Breast epithelium (tissue), 4 donors: ENCODE results near the gene VIT. TPM values are rescaled to one million over a fixed set of nuclear protein-coding genes. Genes with fewer than 3 reads are reported as not detected.
A peak's percentile ranks its signal among the peaks of the same experiment; 100 is the strongest.

ENCODE experiments used
- DNase-seq, 2 donors: peaks; one replicate each; pipeline ENCODE4 v3.0.0-alpha.2; 2019; ENCODE audit warnings: low spot score in 2 of 2
- H3K27ac ChIP-seq, 2 donors: fragments of 200-600 bp; sonication (generic) in 1 of 2; one replicate each; pipeline ENCODE4 v1.5.1; 2016 to 2019; ENCODE audit warnings: mild to moderate bottlenecking in 1 of 2
- H3K27me3 ChIP-seq, 2 donors: fragments of 200-600 bp; sonication (generic) in 1 of 2; one replicate each; pipeline versions ENCODE4 v1.5.1 to v1.6.0; 2017 to 2019; ENCODE audit warnings: control low read depth in 1 of 2, mild to moderate bottlenecking in 1 of 2
- H3K36me3 ChIP-seq: fragments of 200-600 bp; one replicate; pipeline ENCODE4 v1.5.1; 2019
- H3K4me1 ChIP-seq, 2 donors: fragments of 200-600 bp; sonication (generic); one replicate each; pipeline ENCODE4 v1.5.1; 2016 to 2019; ENCODE audit warnings: control low read depth in 1 of 2
- H3K4me3 ChIP-seq, 3 donors: fragments of 200-600 bp; sonication (generic); 1 replicate in 2 of 3; 2 replicates in 1 of 3; pipeline ENCODE4 v1.5.1; 2016 to 2019; ENCODE audit warnings: mild to moderate bottlenecking in 3 of 3, moderate library complexity in 2 of 3
- H3K9me3 ChIP-seq, 2 donors: fragments of 200-600 bp; sonication (generic) in 1 of 2; one replicate each; pipeline ENCODE4 v1.5.1; 2016 to 2019; ENCODE audit warnings: control low read depth in 1 of 2
- POLR2A ChIP-seq: fragments of 450-650 bp; IDR thresholded peaks from one replicate; pipeline ENCODE4 v1.6.1; 2016; ENCODE audit warnings: antibody characterized with exemption, mild to moderate bottlenecking, moderate library complexity
- POLR2AphosphoS5 ChIP-seq, 3 donors: sonication (generic); formaldehyde crosslinking; IDR thresholded peaks; one replicate each; pipeline ENCODE4 v1.6.1; 2017; ENCODE audit warnings: antibody characterized with exemption in 3 of 3
- intact Hi-C: fragments of 100-400 bp; cut with DNase I; formaldehyde crosslinking; loops from one replicate; pipeline ENCODE4 v1.15.1; 2023; ENCODE audit warnings: low total_unique reads
- total RNA-seq, 3 donors: library from RNA; depleted of rRNA; stranded (reverse); fragments of >200 nt; gene quantifications; one replicate each; pipeline ENCODE4 v1.1.0, GENCODE V29; 2016
- TF ChIP-seq, protein P1 (sequence below), 3 donors: fragments of 450-650 bp; IDR thresholded peaks; one replicate each; pipeline ENCODE4 v1.5.1; 2016 to 2017; ENCODE audit warnings: antibody characterized with exemption in 3 of 3, mild to moderate bottlenecking in 3 of 3, moderate library complexity in 3 of 3

Gene VIT
- total RNA-seq, 3 donors from 2014 or later, result 7.9 to 136 (median 9.2) TPM

DNA sequence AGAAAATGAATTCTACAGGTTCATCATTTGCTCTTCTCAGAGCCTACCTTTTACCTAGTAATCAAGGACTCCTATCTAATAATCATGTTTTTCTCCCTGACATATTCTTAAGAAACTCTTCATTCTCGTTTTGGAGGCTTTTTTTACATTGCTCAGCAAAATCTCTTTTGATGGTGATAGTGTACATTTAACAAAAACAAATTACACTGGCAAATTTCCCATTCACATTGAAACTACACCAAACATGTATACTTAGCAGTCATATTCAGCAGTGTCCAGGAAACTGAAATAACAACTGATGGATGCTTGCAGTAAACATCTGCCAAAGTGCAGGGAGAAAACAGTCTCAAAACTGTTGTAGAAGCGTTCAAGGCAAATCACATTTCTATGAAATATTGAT is 4.4 kb upstream of the VIT start:
- intact Hi-C loops, result no loop called here
- H3K27ac ChIP-seq, result no peak overlapping the region
- H3K9me3 ChIP-seq, result no peaks in the 10 kb centered on the region
- H3K4me3 ChIP-seq, result no peak overlapping the region
- no peaks in the 10 kb centered on the region for H3K36me3 ChIP-seq
- TF ChIP-seq, protein P1, sequence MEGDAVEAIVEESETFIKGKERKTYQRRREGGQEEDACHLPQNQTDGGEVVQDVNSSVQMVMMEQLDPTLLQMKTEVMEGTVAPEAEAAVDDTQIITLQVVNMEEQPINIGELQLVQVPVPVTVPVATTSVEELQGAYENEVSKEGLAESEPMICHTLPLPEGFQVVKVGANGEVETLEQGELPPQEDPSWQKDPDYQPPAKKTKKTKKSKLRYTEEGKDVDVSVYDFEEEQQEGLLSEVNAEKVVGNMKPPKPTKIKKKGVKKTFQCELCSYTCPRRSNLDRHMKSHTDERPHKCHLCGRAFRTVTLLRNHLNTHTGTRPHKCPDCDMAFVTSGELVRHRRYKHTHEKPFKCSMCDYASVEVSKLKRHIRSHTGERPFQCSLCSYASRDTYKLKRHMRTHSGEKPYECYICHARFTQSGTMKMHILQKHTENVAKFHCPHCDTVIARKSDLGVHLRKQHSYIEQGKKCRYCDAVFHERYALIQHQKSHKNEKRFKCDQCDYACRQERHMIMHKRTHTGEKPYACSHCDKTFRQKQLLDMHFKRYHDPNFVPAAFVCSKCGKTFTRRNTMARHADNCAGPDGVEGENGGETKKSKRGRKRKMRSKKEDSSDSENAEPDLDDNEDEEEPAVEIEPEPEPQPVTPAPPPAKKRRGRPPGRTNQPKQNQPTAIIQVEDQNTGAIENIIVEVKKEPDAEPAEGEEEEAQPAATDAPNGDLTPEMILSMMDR (IDR thresholded peaks at IDR 0.05), result no peak
- no peak for TF ChIP-seq POLR2A
- TF ChIP-seq POLR2AphosphoS5 (IDR thresholded peaks at IDR 0.05), result no peak
- DNase-seq, result no peak
- H3K4me1 ChIP-seq, result no peaks in the 10 kb centered on the region
- H3K27me3 ChIP-seq, result no peaks in the 10 kb centered on the region

DNA sequence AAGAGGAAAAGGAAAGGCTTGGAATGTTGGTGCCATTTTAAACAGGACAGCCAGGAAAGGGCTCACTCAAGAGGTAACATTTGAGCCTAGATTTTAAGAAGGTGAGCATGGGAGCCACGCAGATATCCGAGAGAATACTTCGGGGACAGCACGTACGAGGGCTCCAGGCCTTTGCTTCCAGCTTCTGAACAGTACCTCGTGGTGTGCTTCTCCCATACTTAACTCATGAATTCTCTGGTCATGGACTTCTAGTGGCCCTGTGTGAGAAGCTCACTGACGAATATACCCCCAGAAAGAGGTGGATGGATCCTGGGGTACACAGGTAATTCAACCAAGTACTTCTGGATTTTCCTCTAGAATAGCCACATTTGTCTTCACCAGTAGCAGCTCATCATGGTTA is 2.7 kb upstream of the VIT start:
- Histone ChIP-seq H3K27ac (no peak overlapping the region), H3K36me3 (no peaks in the 10 kb centered on the region), H3K4me1 (no peaks in the 10 kb centered on the region), H3K4me3 (no peak overlapping the region), H3K27me3 (no peaks in the 10 kb centered on the region), H3K9me3 (no peaks in the 10 kb centered on the region)
- no peak for DNase-seq
- TF ChIP-seq POLR2AphosphoS5 (IDR thresholded peaks at IDR 0.05) (no peak), POLR2A (no peak)
- TF ChIP-seq, protein P1 (IDR thresholded peaks at IDR 0.05), result no peak
- intact Hi-C loops, result no loop called here

DNA sequence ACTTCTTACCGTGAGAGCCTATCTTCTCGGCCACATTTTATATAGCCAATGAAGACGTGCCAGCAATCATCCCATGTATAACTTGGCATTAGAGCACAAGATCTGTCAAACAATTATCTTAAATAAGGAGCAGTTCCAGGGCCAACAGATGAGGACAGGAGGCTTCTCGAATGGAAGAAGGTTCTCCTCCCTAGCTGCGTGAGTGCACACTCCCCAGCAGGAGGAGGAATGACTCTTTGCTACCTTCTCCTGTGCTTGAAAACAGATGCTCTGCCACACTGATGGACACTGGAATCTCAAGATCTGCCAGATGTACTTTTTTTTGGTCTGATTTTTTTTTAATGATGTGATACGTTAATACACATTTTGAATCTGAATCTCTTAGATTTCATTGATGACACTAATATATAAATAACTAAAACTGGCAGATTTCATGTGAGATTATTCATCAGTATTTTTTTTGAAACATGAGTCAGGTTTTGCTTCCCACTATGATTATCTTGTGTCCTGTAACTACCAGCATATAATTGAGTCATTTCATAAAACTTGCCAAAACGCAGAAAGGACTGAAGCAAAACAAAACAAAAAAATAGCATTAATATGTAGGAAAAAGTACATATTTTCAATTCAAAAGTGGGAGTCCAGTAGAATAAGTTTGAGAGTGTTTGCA is 626 bp upstream of the VIT start:
- H3K4me3 ChIP-seq, result peak overlapping the region in 1 of 3 donors; percentile 35
- H3K4me1 ChIP-seq, result no peaks in the 10 kb centered on the region
- TF ChIP-seq POLR2AphosphoS5 (IDR thresholded peaks at IDR 0.05), result no peak
- TF ChIP-seq POLR2A, result no peak
- TF ChIP-seq, protein P1 (IDR thresholded peaks at IDR 0.05), result no peak
- H3K27ac ChIP-seq, result peak overlapping the region in 1 of 2 donors; percentile 12
- intact Hi-C loops, result no loop called here
- no peaks in the 10 kb centered on the region for H3K36me3 ChIP-seq
- no peak for DNase-seq
- no peaks in the 10 kb centered on the region for H3K27me3 ChIP-seq
- no peaks in the 10 kb centered on the region for H3K9me3 ChIP-seq

DNA sequence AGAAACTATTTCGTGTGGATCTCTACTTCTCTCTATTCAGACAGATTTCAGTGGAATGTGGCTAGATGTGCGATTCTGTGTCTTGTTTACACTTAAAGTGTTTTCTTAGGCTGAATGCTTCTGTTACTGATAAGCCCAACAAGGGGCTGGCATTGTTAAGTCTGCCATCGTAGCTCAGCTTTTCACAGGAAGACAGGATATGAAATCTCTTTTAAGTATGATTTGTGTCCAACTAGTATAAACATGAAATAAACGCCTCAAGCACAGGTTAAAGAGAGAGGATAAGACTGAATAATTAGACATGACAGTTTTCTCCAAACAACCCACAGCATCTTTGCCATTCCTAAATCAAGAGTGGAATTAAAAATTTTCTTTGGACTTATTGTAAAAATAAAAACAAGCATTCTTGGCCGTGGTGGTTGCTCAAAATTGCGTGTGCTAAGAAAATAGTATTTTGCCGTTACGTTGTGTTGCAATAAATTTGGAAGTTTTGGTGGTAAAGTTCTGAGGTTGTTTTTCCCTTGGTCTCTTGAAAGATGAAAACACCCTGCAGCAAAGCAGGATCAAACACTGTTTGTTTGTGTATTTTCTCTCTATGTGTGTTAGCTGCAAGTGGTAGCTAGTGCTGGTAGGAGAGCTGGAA is 1.0 kb downstream of the VIT start:
- TF ChIP-seq POLR2A, result no peak
- TF ChIP-seq, protein P1 (IDR thresholded peaks at IDR 0.05), result no peak
- no peak for TF ChIP-seq POLR2AphosphoS5 (IDR thresholded peaks at IDR 0.05)
- H3K4me1 ChIP-seq, result no peaks in the 10 kb centered on the region
- no peaks in the 10 kb centered on the region for H3K9me3 ChIP-seq
- peak overlapping the region; percentile 15 to 51 (median 35) for H3K4me3 ChIP-seq
- intact Hi-C loops, result no loop called here
- no peak for DNase-seq
- H3K27ac ChIP-seq, result peak overlapping the region in 1 of 2 donors; percentile 55
- no peaks in the 10 kb centered on the region for H3K27me3 ChIP-seq
- no peaks in the 10 kb centered on the region for H3K36me3 ChIP-seq

DNA sequence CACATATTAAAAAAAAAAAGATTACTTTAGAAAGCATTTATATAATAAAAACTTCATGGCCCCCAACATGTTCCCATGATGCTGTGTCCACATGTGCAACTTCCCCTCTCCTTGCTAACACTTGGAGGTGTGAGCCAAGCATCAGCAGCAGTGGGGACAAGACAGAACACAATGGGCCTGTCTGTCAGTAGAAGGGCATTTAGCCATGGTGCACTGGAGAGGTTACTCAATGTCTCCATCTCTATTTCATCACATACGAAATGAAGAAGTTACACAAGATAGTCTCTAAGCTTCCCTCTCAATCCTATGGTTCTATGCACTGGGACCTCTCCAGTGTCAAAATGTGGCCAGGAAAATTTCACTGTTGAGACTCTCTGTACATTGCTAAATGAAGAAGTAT is 2.5 kb downstream of the VIT start:
- Histone ChIP-seq H3K27ac (no peak overlapping the region), H3K27me3 (no peaks in the 10 kb centered on the region), H3K9me3 (no peaks in the 10 kb centered on the region), H3K36me3 (no peaks in the 10 kb centered on the region), H3K4me1 (no peaks in the 10 kb centered on the region), H3K4me3 (no peak overlapping the region)
- TF ChIP-seq POLR2AphosphoS5 (IDR thresholded peaks at IDR 0.05) (no peak), POLR2A (no peak)
- TF ChIP-seq, protein P1 (IDR thresholded peaks at IDR 0.05), result no peak
- DNase-seq, result no peak
- intact Hi-C loops, result no loop called here
